Transverse colon (tissue), 4 donors: ENCODE measurements around the gene ATP5F1D. TPM values are rescaled to one million over a fixed set of nuclear protein-coding genes. Genes with fewer than 3 reads are reported as not detected.

Experiments
- DNase-seq: peaks from one replicate; pipeline ENCODE4 v3.0.0-alpha.2; 2019
- H3K27ac ChIP-seq, 4 donors: fragments of 200-600 bp; sonication (generic); 2 replicates each; pipeline ENCODE4 v1.5.1; 2016 to 2018; ENCODE audit warnings: inconsistent platforms in 4 of 4
- H3K27me3 ChIP-seq: fragments of 200-600 bp; sonication (generic); 2 replicates; pipeline ENCODE4 v1.5.1; 2017; ENCODE audit warnings: inconsistent platforms
- H3K36me3 ChIP-seq, 4 donors: fragments of 200-600 bp; sonication (generic); 2 replicates each; pipeline ENCODE4 v1.5.1; 2017 to 2019; ENCODE audit warnings: inconsistent platforms in 4 of 4
- H3K4me1 ChIP-seq, 4 donors: fragments of 200-600 bp; sonication (generic); 2 replicates each; pipeline ENCODE4 v1.5.1; 2017 to 2020; ENCODE audit warnings: inconsistent platforms in 4 of 4
- H3K4me3 ChIP-seq, 4 donors: fragments of 200-600 bp; sonication (generic); 1 replicate in 1 of 4; 2 replicates in 3 of 4; pipeline versions ENCODE4 v1.5.1 to v1.6.1; 2017 to 2019; ENCODE audit warnings: inconsistent platforms in 4 of 4
- H3K9me3 ChIP-seq, 2 donors: fragments of 200-600 bp; sonication (generic); 2 replicates each; pipeline ENCODE4 v1.5.1; 2017 to 2019; ENCODE audit warnings: inconsistent platforms in 2 of 2
- EP300 ChIP-seq: sonication (generic); formaldehyde crosslinking; IDR thresholded peaks from one replicate; pipeline ENCODE4 v1.6.1; 2017; ENCODE audit warnings: antibody characterized with exemption, low read depth
- POLR2A ChIP-seq: fragments of 450-650 bp; IDR thresholded peaks from one replicate; pipeline ENCODE4 v1.6.1; 2016; ENCODE audit warnings: antibody characterized with exemption, mild to moderate bottlenecking, moderate library complexity
- POLR2AphosphoS5 ChIP-seq, 3 donors: sonication (generic); formaldehyde crosslinking; IDR thresholded peaks; one replicate each; pipeline ENCODE4 v1.6.1; 2016; ENCODE audit warnings: antibody characterized with exemption in 3 of 3
- WGBS, 2 donors: methylation state at CpG; one replicate each; pipeline ENCODE4 v1.1.5; 2018; ENCODE audit warnings: low coverage in 1 of 2; 5-methylcytosine and 5-hydroxymethylcytosine counted together
- in situ Hi-C, 4 donors: fragments of 200-750 bp; cut with MboI; loops; one replicate each; pipeline versions ENCODE4 v1.15.0 to v1.15.1; 2017; ENCODE audit warnings: low sequenced_read_pairs in 3 of 4, low pct_ligation_motif_present in 1 of 4, low pct_unique_long_range_greater_than_20kb in 1 of 4
- intact Hi-C: fragments of 100-400 bp; cut with DNase I; formaldehyde crosslinking; loops from one replicate; pipeline ENCODE4 v1.15.1; 2023; ENCODE audit warnings: low total_unique reads
- total RNA-seq, 4 donors: library from RNA; depleted of rRNA; stranded (reverse); fragments of >200 nt; gene quantifications; one replicate each; pipeline ENCODE4 v1.1.0, GENCODE V29; 2016
- TF ChIP-seq, protein P1 (sequence below), 5 experiments: fragments of 200-600 bp in 3 of 5; fragments of 450-650 bp in 2 of 5; sonication (generic) in 3 of 5; IDR thresholded peaks; 1 replicate in 2 of 5; 2 replicates in 3 of 5; pipeline ENCODE4 v1.5.1; 2016 to 2017; ENCODE audit warnings: antibody characterized with exemption in 5 of 5, inconsistent platforms in 3 of 5, mild to moderate bottlenecking in 2 of 5, moderate library complexity in 1 of 5

Gene ATP5F1D
- total RNA-seq, 4 donors from 2014 or later: 157 to 650 (median 240) TPM

GRCh38 chr19:1270213-1270853 is 28.8 kb downstream of the ATP5F1D start:
- WGBS, 2 donors: 14 to 24% methylated on average over 2 to 8 of the region's 8 CpGs
- TF ChIP-seq POLR2A: no peak
- TF ChIP-seq POLR2AphosphoS5 (IDR thresholded peaks at IDR 0.05): no peak
- Histone ChIP-seq H3K27ac (peak overlapping the region; percentile 98 to 100 (median 100)), H3K9me3 (no peaks in the 10 kb centered on the region), H3K27me3 (no peaks in the 10 kb centered on the region), H3K4me3 (peak overlapping the region; percentile 71 to 85 (median 74)), H3K4me1 (peaks cover 73 to 89% (median 86%) of the 10 kb centered on the region in 4 donors), H3K36me3 (peaks cover 0 to 28% (median 13%) of the 10 kb centered on the region in 4 donors)
- intact Hi-C loops (no loop called here), in situ Hi-C loops (no loop called here)
- DNase-seq: no peak

- Histone ChIP-seq H3K4me1 (peaks cover 67 to 84% (median 80%) of the 10 kb centered on the region in 4 donors), H3K36me3 (peaks cover 0 to 28% (median 13%) of the 10 kb centered on the region in 4 donors), H3K27me3 (no peaks in the 10 kb centered on the region), H3K27ac (peak overlapping the region; percentile 98 to 100 (median 100)), H3K4me3 (peak overlapping the region in 3 of 4 donors; percentile 71 to 85 (median 76)), H3K9me3 (no peaks in the 10 kb centered on the region)
- no peak for DNase-seq
- 46 to 94% methylated on average over 2 to 24 of the region's 26 CpGs for WGBS, 2 donors
- intact Hi-C loops: no loop called here
- in situ Hi-C loops: no loop called here
- TF ChIP-seq, protein P1, sequence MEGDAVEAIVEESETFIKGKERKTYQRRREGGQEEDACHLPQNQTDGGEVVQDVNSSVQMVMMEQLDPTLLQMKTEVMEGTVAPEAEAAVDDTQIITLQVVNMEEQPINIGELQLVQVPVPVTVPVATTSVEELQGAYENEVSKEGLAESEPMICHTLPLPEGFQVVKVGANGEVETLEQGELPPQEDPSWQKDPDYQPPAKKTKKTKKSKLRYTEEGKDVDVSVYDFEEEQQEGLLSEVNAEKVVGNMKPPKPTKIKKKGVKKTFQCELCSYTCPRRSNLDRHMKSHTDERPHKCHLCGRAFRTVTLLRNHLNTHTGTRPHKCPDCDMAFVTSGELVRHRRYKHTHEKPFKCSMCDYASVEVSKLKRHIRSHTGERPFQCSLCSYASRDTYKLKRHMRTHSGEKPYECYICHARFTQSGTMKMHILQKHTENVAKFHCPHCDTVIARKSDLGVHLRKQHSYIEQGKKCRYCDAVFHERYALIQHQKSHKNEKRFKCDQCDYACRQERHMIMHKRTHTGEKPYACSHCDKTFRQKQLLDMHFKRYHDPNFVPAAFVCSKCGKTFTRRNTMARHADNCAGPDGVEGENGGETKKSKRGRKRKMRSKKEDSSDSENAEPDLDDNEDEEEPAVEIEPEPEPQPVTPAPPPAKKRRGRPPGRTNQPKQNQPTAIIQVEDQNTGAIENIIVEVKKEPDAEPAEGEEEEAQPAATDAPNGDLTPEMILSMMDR (IDR thresholded peaks at IDR 0.05): no peak
- no peak for TF ChIP-seq POLR2A
- no peak for TF ChIP-seq POLR2AphosphoS5 (IDR thresholded peaks at IDR 0.05)
- TF ChIP-seq EP300: no peak
These were observed 29.4 kb downstream of the ATP5F1D start for GRCh38 chr19:1270854-1271527.

GRCh38 chr19:1271528-1272422 is 30.2 kb downstream of the ATP5F1D start:
- no peak for TF ChIP-seq POLR2AphosphoS5 (IDR thresholded peaks at IDR 0.05)
- TF ChIP-seq EP300: no peak
- TF ChIP-seq, protein P1 (IDR thresholded peaks at IDR 0.05): no peak
- no peak for TF ChIP-seq POLR2A
- intact Hi-C loops: no loop called here
- 69 to 100% methylated on average over 5 to 37 of the region's 37 CpGs for WGBS, 2 donors
- DNase-seq: no peak
- Histone ChIP-seq H3K4me1 (peaks cover 72 to 84% (median 80%) of the 10 kb centered on the region in 4 donors), H3K4me3 (peak overlapping the region in 1 of 4 donors; percentile 71), H3K27me3 (no peaks in the 10 kb centered on the region), H3K9me3 (no peaks in the 10 kb centered on the region), H3K36me3 (peaks cover 0 to 28% (median 13%) of the 10 kb centered on the region in 4 donors), H3K27ac (peak overlapping the region; percentile 98 to 100 (median 100))
- in situ Hi-C loops: no loop called here

GRCh38 chr19:1272423-1273262 is 31.1 kb downstream of the ATP5F1D start:
- 59 to 67% methylated on average over 18 to 33 of the region's 33 CpGs for WGBS, 2 donors
- Histone ChIP-seq H3K4me3 (peak overlapping the region in 1 of 4 donors; percentile 71), H3K4me1 (peaks cover 66 to 80% (median 78%) of the 10 kb centered on the region in 4 donors), H3K9me3 (no peaks in the 10 kb centered on the region), H3K27me3 (no peaks in the 10 kb centered on the region), H3K27ac (peak overlapping the region; percentile 98 to 100 (median 100)), H3K36me3 (peaks cover 0 to 28% (median 13%) of the 10 kb centered on the region in 4 donors)
- in situ Hi-C loops (no loop called here), intact Hi-C loops (no loop called here)
- DNase-seq: no peak
- TF ChIP-seq EP300 (no peak), POLR2A (no peak), POLR2AphosphoS5 (IDR thresholded peaks at IDR 0.05) (peak in 2 of 3 donors; percentile 7 to 41)
- TF ChIP-seq, protein P1 (IDR thresholded peaks at IDR 0.05): no peak
